ENCODE data around the gene CD99. TPM values are rescaled to one million over a fixed set of nuclear protein-coding genes. Genes with fewer than 3 reads are reported as not detected.
"Not testable (repeated sequence)": the region's sequence is repeated elsewhere in the genome, so short reads cannot be mapped to it uniquely, and the experiment has no call there.

The CD99 gene
- total RNA-seq, 1 experiment from 2014 or later = 24.9 TPM

- H3K4me2 ChIP-seq (ENCODE audit: low read depth, low read length, poor library complexity, severe bottlenecking) = no peak overlapping the region
These were observed 76.7 kb downstream of the CD99 start for GRCh38 chrX:2767631-2768455.

GRCh38 chrX:2769615-2770014 is 78.5 kb downstream of the CD99 start:
- H3K27me3 ChIP-seq (ENCODE audit: low read length) = no peaks in the 10 kb centered on the region
- no peaks in the 10 kb centered on the region for H3K4me1 ChIP-seq (ENCODE audit: low read length)
- no peak overlapping the region for H3K9ac ChIP-seq (ENCODE audit: low read length)
- H3K27ac ChIP-seq (ENCODE audit: low read length) = no peak overlapping the region
- H2AFZ ChIP-seq (ENCODE audit: low read length) = no peak overlapping the region
- H3K4me3 ChIP-seq (ENCODE audit: low read length) = no peak overlapping the region
- H4K20me1 ChIP-seq (ENCODE audit: insufficient read depth, low read depth, low read length) = no peaks in the 10 kb centered on the region
- no peak for DNase-seq
- H3K36me3 ChIP-seq (ENCODE audit: insufficient read depth, low read length) = no peaks in the 10 kb centered on the region
- H3K4me2 ChIP-seq (ENCODE audit: low read depth, low read length, poor library complexity, severe bottlenecking) = no peak overlapping the region
- H3K79me2 ChIP-seq (ENCODE audit: low read length) = no peaks in the 10 kb centered on the region
- H3K9me2 ChIP-seq (replicated peaks; ENCODE audit: insufficient read depth, low read length) = no peaks in the 10 kb centered on the region
- H3K9me3 ChIP-seq (ENCODE audit: low read length) = no peaks in the 10 kb centered on the region

More at GRCh38 chrX:2767631-2768455, 76.7 kb downstream of the CD99 start:
- H3K27me3 ChIP-seq (ENCODE audit: low read length) = no peaks in the 10 kb centered on the region
- H3K4me1 ChIP-seq (ENCODE audit: low read length) = no peaks in the 10 kb centered on the region
- H4K20me1 ChIP-seq (ENCODE audit: insufficient read depth, low read depth, low read length) = no peaks in the 10 kb centered on the region
- no peaks in the 10 kb centered on the region for H3K9me3 ChIP-seq (ENCODE audit: low read length)
- no peak overlapping the region for H3K9ac ChIP-seq (ENCODE audit: low read length)
- DNase-seq = no peak
- H3K4me3 ChIP-seq (ENCODE audit: low read length) = no peak overlapping the region
- H3K79me2 ChIP-seq (ENCODE audit: low read length) = no peaks in the 10 kb centered on the region
- no peaks in the 10 kb centered on the region for H3K9me2 ChIP-seq (replicated peaks; ENCODE audit: insufficient read depth, low read length)
- H3K36me3 ChIP-seq (ENCODE audit: insufficient read depth, low read length) = no peaks in the 10 kb centered on the region
- no peak overlapping the region for H2AFZ ChIP-seq (ENCODE audit: low read length)
- H3K27ac ChIP-seq (ENCODE audit: low read length) = no peak overlapping the region

GRCh38 chrX:2773166-2774055 is 82.3 kb downstream of the CD99 start:
- DNase-seq; H3K9me3 ChIP-seq (ENCODE audit: low read length); H3K9me2 ChIP-seq (replicated peaks; ENCODE audit: insufficient read depth, low read length); H2AFZ ChIP-seq (ENCODE audit: low read length); H3K4me1 ChIP-seq (ENCODE audit: low read length); H3K9ac ChIP-seq (ENCODE audit: low read length); H3K36me3 ChIP-seq (ENCODE audit: insufficient read depth, low read length); H3K27ac ChIP-seq (ENCODE audit: low read length); H4K20me1 ChIP-seq (ENCODE audit: insufficient read depth, low read depth, low read length); H3K4me2 ChIP-seq (ENCODE audit: low read depth, low read length, poor library complexity, severe bottlenecking); H3K79me2 ChIP-seq (ENCODE audit: low read length); H3K4me3 ChIP-seq (ENCODE audit: low read length); H3K27me3 ChIP-seq (ENCODE audit: low read length): not testable (repeated sequence)

GRCh38 chrX:2774057-2774456 is 83.0 kb downstream of the CD99 start:
- H4K20me1 ChIP-seq (ENCODE audit: insufficient read depth, low read depth, low read length) = no peaks in the 10 kb centered on the region
- H3K9me3 ChIP-seq (ENCODE audit: low read length) = no peaks in the 10 kb centered on the region
- H3K27me3 ChIP-seq (ENCODE audit: low read length) = no peaks in the 10 kb centered on the region
- DNase-seq = no peak
- no peaks in the 10 kb centered on the region for H3K79me2 ChIP-seq (ENCODE audit: low read length)
- H3K27ac ChIP-seq (ENCODE audit: low read length) = no peak overlapping the region
- no peaks in the 10 kb centered on the region for H3K36me3 ChIP-seq (ENCODE audit: insufficient read depth, low read length)
- H3K9me2 ChIP-seq (replicated peaks; ENCODE audit: insufficient read depth, low read length) = no peaks in the 10 kb centered on the region
- H3K4me2 ChIP-seq (ENCODE audit: low read depth, low read length, poor library complexity, severe bottlenecking) = no peak overlapping the region
- no peak overlapping the region for H3K9ac ChIP-seq (ENCODE audit: low read length)
- no peaks in the 10 kb centered on the region for H3K4me1 ChIP-seq (ENCODE audit: low read length)
- no peak overlapping the region for H3K4me3 ChIP-seq (ENCODE audit: low read length)
- H2AFZ ChIP-seq (ENCODE audit: low read length) = no peak overlapping the region

- Histone ChIP-seq H3K79me2 (ENCODE audit: low read length) (no peaks in the 10 kb centered on the region), H3K27me3 (ENCODE audit: low read length) (no peaks in the 10 kb centered on the region), H3K27ac (ENCODE audit: low read length) (no peak overlapping the region), H2AFZ (ENCODE audit: low read length) (no peak overlapping the region), H3K9me2 (replicated peaks; ENCODE audit: insufficient read depth, low read length) (no peaks in the 10 kb centered on the region), H3K9ac (ENCODE audit: low read length) (no peak overlapping the region), H3K4me3 (ENCODE audit: low read length) (no peak overlapping the region), H3K4me2 (ENCODE audit: low read depth, low read length, poor library complexity, severe bottlenecking) (no peak overlapping the region), H3K9me3 (ENCODE audit: low read length) (no peaks in the 10 kb centered on the region), H3K4me1 (ENCODE audit: low read length) (no peaks in the 10 kb centered on the region), H3K36me3 (ENCODE audit: insufficient read depth, low read length) (no peaks in the 10 kb centered on the region), H4K20me1 (ENCODE audit: insufficient read depth, low read depth, low read length) (no peaks in the 10 kb centered on the region)
- no peak for DNase-seq
These were observed 83.7 kb downstream of the CD99 start for GRCh38 chrX:2774776-2775175.

GRCh38 chrX:2780472-2781225 is 89.6 kb downstream of the CD99 start:
- not testable (repeated sequence) for H3K9me3 ChIP-seq (ENCODE audit: low read length); H3K9ac ChIP-seq (ENCODE audit: low read length); H3K27ac ChIP-seq (ENCODE audit: low read length); DNase-seq; H3K27me3 ChIP-seq (ENCODE audit: low read length); H3K79me2 ChIP-seq (ENCODE audit: low read length); H3K9me2 ChIP-seq (replicated peaks; ENCODE audit: insufficient read depth, low read length); H2AFZ ChIP-seq (ENCODE audit: low read length); H4K20me1 ChIP-seq (ENCODE audit: insufficient read depth, low read depth, low read length); H3K4me2 ChIP-seq (ENCODE audit: low read depth, low read length, poor library complexity, severe bottlenecking); H3K36me3 ChIP-seq (ENCODE audit: insufficient read depth, low read length); H3K4me3 ChIP-seq (ENCODE audit: low read length); H3K4me1 ChIP-seq (ENCODE audit: low read length)

GRCh38 chrX:2781226-2781571 is 90.1 kb downstream of the CD99 start:
- no peaks in the 10 kb centered on the region for H3K4me1 ChIP-seq (ENCODE audit: low read length)
- no peak overlapping the region for H3K27ac ChIP-seq (ENCODE audit: low read length)
- H3K4me3 ChIP-seq (ENCODE audit: low read length) = no peak overlapping the region

GRCh38 chrX:2781698-2782097 is 90.6 kb downstream of the CD99 start:
- Histone ChIP-seq H3K9me3 (ENCODE audit: low read length) (no peaks in the 10 kb centered on the region), H3K9ac (ENCODE audit: low read length) (no peak overlapping the region), H3K4me2 (ENCODE audit: low read depth, low read length, poor library complexity, severe bottlenecking) (no peak overlapping the region), H2AFZ (ENCODE audit: low read length) (no peak overlapping the region), H4K20me1 (ENCODE audit: insufficient read depth, low read depth, low read length) (no peaks in the 10 kb centered on the region), H3K4me1 (ENCODE audit: low read length) (no peaks in the 10 kb centered on the region), H3K27me3 (ENCODE audit: low read length) (no peaks in the 10 kb centered on the region), H3K4me3 (ENCODE audit: low read length) (no peak overlapping the region), H3K27ac (ENCODE audit: low read length) (no peak overlapping the region), H3K9me2 (replicated peaks; ENCODE audit: insufficient read depth, low read length) (no peaks in the 10 kb centered on the region), H3K79me2 (ENCODE audit: low read length) (no peaks in the 10 kb centered on the region), H3K36me3 (ENCODE audit: insufficient read depth, low read length) (no peaks in the 10 kb centered on the region)
- no peak for DNase-seq

More at GRCh38 chrX:2781226-2781571, 90.1 kb downstream of the CD99 start:
- no peak for DNase-seq
- H3K9ac ChIP-seq (ENCODE audit: low read length) = no peak overlapping the region
- H3K27me3 ChIP-seq (ENCODE audit: low read length) = no peaks in the 10 kb centered on the region
- no peak overlapping the region for H3K4me2 ChIP-seq (ENCODE audit: low read depth, low read length, poor library complexity, severe bottlenecking)
- no peaks in the 10 kb centered on the region for H3K79me2 ChIP-seq (ENCODE audit: low read length)
- H3K9me3 ChIP-seq (ENCODE audit: low read length) = no peaks in the 10 kb centered on the region
- no peaks in the 10 kb centered on the region for H3K36me3 ChIP-seq (ENCODE audit: insufficient read depth, low read length)
- no peaks in the 10 kb centered on the region for H4K20me1 ChIP-seq (ENCODE audit: insufficient read depth, low read depth, low read length)
- H3K9me2 ChIP-seq (replicated peaks; ENCODE audit: insufficient read depth, low read length) = no peaks in the 10 kb centered on the region
- H2AFZ ChIP-seq (ENCODE audit: low read length) = no peak overlapping the region

Data from Karpas-422 (cell line).